Occipital lobe (tissue), 2 donors: ENCODE data around the gene ZNF618. TPM values are rescaled to one million over a fixed set of nuclear protein-coding genes. Genes with fewer than 3 reads are reported as not detected.

Experiments
- DNase-seq: peaks from one replicate; lab custom pipeline; 2025; lab: John Stamatoyannopoulos, UW
- total RNA-seq: library from RNA; depleted of rRNA; stranded (reverse); fragments of >200 nt; gene quantifications from one replicate; pipeline ENCODE4 v1.2.3, GENCODE V29; 2014

Gene ZNF618
- total RNA-seq, 1 donor from 2014 or later: 5.8 TPM

DNA sequence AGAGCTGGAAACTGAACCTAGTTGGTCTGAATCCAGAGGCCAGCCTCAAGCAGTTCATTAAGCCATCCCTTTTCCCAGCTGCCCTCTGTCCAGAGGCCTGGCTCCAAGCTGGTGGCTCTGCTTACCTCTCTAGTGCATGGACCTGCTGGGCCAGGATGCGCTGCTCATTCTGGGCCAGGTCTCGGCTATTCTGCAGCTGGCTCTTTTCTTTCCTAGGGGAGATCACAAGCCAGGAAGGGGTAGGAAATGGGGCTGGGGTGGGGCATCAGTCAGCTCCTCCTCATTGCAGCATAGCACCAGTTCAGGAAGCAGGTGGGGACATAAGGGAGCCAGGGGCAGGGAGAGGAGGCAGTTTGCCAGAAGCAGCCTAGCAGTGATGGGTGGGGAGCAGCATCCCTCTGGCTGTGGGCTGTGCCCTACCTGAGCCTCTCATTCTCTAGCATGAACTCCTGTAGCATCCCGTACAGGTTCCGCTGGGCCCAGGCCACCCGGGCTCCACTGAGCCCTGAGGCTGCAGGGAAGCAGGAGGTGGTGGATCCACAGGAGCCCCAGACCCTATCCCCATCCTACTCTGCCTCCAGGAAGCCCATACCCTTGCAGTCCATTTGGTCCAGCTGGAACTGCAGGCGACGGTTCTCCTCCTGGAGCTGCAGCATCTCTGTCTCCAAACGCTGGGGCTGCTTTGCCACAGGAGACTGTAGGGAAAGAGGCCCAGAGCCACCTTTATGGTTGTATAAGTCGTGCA, 217.8 kb downstream of the ZNF618 start:
- DNase-seq: no peak

DNA sequence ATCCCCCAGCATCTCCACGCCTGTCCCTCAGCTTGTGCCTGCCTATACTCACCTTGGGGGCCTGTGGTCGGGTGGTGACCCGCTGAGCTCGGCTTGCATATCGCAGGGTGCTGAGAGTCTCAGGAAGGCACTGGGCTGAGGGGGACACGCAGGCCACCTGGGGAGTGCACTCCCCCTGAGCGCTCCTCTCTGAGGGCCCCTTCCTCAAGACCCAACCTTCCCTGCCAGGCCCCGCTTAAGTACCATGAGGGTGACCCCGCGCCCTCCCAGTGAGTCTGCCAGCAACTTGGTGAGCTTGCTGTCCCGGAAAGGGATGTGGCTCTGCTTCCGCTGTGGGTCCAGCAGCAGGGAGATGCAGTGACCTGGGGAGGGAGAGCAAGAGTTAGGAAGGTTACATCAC, 218.9 kb downstream of the ZNF618 start:
- no peak for DNase-seq

DNA sequence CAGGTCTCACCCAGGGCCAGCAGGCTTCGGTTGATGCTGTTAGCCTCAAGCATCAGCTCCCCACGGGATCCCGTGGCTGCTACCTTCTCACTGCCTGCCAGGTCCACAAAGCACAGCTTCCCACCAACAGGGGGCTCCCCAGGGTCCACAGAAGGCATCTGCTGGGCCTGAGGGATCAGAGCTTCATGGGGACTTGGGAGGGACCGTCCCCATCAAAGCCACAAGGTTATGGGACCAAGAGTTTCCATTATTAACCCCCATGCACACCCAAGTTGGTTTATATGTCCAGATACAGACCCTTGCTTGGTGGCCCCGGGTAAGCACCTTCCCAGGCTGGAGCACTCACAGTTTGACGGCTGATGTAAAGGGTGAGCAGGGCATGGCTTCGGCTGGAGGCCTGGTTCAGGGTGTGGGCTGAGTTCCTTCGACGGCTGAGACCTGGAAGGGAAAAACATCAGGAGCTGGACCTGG, 220.0 kb downstream of the ZNF618 start:
- DNase-seq: no peak

DNA sequence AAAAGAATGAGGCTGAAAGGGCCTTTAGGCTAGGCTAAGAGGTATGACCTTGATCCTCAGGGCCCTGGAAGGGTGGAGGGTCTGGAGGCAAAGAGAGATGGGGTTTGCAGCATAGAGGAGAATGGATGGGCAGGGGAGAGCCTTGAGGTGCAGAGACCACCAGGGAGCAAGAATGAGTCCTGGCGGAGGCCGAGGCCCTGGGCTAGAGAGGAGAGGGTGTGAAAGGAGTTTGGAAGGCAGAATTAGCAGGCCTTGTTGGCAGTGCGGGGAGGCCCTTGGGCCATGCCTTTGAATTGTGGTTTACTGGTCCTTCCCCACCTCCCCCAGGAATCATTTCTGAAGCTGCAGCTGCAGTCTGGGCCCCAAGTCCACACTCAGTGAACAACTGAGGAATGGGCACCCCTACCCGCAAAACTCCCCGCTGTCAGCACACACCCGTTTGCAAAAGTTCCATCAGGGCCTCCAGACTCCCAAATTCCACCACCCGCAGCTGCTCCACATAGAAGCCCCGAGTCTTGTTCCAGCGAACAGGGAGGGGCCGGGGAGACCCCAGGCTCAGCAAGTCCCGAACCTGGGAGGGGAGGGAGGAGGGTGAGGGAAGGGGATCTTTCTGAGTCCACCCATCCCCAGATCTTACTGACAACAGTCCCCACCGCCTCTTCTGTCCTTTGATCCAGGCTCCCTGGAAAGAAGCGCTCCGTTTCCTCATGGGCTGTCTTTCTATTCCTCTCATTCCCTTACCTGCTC, 220.9 kb downstream of the ZNF618 start:
- DNase-seq: no peak

DNA sequence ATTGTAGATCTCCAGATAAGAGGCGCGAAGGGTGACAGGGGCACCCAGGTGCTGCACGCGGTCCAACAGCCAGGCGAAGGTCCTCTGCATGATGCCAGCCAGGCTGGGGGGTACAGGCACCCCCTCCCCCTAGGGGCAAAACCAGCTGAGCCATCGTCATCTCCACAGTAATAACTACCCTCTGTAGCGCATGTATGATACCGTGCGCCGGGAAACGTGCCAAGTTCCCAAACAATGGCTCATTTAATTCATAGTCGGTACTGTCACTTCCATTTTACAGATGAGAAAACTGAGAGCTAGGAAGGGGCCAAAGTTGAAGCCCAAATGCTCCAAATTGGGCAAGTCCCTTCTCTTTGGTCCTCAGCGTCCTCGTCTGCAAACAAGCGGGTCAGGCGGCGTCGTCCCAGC, 221.5 kb downstream of the ZNF618 start:
- no peak for DNase-seq

DNA sequence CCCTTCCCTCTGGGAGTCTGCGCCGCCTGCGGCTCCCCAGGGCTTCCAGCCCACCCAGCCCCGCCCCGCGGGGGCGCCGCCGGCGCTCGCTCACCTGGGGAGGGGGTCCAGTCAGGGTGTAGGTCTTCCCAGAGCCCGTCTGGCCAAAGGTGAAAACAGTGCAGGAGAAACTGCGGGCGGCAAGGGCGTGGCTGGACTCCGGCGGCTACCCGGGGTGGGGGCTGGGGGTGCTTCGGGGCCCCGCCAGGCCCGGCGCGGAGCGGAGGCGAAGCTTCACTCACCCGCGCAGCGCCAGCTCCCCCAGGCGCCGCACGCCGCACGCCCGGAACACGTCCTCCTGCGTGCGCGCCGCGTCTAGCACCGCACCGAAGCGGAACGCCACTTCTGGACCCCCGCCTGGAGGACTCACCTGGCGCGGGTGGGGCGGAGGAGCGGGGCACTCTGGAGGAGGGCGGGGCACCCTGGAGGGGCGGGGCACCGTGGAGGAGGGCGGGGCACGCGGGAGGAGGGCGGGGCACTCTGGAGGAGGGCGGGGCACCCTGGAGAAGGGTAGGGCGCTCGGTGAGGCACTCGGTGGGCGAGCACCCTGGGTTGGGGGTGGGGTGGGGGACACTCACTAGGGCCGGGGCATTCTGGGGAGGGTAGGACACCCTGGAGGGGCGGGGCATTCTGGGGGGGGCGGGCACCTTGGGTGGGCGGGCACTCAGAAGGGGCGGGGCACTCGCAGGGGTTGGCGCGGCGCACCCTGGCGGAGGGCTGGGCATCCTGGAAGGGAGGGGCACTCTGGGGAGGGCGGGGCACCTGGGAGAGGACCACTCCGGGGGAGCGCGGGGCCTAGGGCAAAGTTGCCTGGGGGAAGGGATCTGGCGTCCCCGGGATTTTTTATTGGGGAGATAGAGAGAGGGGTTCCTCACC, 222.2 kb downstream of the ZNF618 start:
- DNase-seq: no peak

DNA sequence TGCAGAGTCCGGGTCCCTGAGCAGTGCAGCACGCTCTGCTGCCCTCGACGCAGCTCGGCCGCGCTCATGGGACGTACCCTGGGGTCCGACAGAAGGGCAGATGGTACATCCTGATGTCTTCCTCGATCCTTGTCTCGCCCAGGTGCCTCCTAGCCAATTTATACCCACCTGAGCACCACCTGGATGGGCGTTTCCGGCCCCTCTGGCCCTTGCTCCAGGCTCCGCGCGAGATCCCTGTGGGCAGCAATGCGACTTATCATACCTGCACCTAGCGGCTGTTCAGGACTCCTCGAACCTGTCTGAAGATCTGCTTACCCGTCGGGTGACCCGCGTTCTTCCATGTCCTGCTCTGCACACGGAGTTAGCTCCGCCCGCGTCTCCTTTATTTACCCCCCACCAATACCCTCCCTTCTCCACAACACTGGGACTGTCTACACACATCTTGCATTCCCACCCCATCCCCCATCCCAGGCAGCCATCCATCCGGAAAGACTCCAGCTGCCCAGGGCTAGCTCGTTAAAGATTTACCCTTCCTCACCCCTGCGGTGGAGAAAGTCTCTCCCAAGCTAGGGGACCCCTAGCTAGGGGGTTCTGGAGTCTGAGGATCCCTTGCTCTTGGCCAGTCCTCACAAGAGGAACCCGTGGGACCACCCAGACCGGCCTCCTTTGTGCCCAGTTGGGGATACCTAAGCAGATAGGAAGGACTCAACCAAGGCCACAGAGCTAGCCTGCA, 223.0 kb downstream of the ZNF618 start, which contains the start of gene KIF12:
KIF12 (minus strand) TSS at position 357 of the 733 bp plus-strand sequence; CDS start at position 341, 16 bp downstream.
- no peak for DNase-seq

DNA sequence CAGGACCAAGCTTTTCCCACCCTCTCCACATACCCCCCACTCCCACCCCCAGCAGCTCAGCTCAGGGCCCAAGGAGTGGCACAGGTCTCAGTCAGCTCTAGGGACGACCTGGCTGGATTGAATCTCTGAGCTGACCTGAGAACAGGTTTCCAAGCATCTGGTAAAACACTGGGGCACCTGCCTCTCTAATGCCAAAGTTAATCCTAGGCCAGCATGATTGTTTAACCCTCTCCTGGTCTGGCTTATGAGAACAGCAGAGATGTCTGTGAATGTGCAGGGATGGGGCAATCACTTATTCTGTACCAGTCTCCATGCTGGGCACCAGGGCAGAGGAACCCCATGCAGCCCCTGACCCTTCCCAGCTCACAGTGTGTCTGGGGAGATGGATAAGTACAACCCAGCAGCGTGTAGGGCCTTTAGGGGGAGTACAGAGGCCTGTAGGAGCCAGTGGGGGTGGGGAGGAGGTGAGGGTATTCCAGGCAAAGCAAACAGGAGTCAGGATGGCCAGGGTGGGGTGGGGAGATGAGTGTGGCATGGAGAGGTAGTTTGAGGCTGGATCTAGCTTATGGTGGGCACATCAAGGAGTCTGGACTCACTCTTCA, 223.7 kb downstream of the ZNF618 start:
- no peak for DNase-seq

DNA sequence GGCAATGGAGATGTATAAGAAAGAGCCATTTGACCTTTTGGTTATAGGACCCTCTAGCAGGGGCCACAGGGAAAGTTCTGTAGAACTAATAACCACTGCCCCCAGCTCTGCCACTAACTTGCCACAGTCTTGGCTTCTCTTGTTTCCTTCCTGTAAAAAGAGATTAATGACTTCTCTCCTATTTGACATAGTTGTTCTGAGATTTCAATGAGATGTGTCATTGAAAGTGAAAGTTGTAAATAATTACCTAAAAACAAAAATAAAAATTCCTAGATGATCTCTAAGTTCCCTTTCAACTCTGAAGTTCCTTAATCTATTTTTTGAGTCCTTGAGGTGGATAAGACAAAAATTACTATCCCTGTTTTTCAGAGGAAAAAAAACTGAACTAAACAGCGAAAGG, 224.4 kb downstream of the ZNF618 start:
- DNase-seq: no peak

DNA sequence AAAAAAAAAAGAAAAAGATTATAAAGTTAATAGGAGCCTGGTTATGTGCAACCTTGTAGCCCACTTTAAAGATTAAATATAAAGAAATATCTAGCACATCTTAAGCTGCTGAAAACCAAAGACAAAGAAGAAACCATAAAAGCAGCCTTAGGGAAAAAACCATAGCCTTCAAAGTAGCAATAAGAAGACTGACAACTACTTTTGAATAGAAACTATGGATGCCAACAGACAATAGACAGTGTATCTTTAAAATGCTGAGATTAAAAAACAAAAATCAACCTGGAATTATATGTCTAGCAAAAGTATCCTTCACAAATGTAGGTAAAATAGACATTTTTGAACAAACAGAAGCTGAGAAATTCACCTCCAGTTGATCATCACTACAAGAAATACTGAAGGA, 226.4 kb downstream of the ZNF618 start:
- DNase-seq: no peak

DNA sequence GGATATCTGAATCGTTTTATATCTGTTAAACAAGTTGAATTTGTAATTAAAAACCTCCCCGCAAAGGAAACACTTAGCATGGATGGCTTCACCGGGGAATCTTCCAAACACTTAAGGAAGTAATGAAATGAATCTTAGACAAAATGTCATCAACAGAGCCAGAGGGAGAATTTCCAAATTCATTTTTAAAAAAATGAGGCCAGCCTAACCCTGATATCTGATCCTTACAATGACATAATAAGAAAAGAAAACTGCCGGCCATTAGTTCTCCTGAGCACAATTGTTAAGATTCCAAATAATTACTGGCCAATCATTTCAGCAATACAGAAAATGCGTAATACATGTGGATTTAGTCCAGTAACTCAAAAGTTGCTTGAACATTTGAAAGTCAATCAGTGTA, 229.1 kb downstream of the ZNF618 start:
- DNase-seq: no peak

Other genes starting within 250 kb of the ZNF618 start
- gene AMBP, start 202.0 kb downstream of the ZNF618 start, total RNA-seq: 1.6 TPM
- gene KIF12, start 223.0 kb downstream of the ZNF618 start, total RNA-seq: 3.3 TPM